NCI-H1694 treated with DMSO at 0.1 percent for 48 hours (cell line): Measurements from ENCODE around the gene RETREG2.

Source experiments
- DNase-seq: peaks from one replicate; lab custom pipeline; 2025; lab: John Stamatoyannopoulos, UW

RETREG2 gene

GRCh38 chr2:219177552-219178376, at the start of gene RETREG2:
Gene RETREG2, plus strand, starts transcription at chr2:219178275. Its CDS starts 78 bp downstream, at chr2:219178353.
- peak; percentile 77 for DNase-seq

GRCh38 chr2:219128396-219128795, 49.7 kb upstream of the RETREG2 start:
- no peak for DNase-seq

GRCh38 chr2:219129589-219129988, 48.5 kb upstream of the RETREG2 start:
- no peak for DNase-seq

- no peak for DNase-seq
Measured at GRCh38 chr2:219131327-219131726, 46.7 kb upstream of the RETREG2 start.

GRCh38 chr2:219131744-219132143, 46.3 kb upstream of the RETREG2 start:
- no peak for DNase-seq

GRCh38 chr2:219133976-219134375, 44.1 kb upstream of the RETREG2 start:
- no peak for DNase-seq

- DNase-seq, result no peak
Measured at GRCh38 chr2:219140722-219141121, 37.4 kb upstream of the RETREG2 start.

GRCh38 chr2:219142329-219142728, 35.7 kb upstream of the RETREG2 start:
- DNase-seq, result no peak

GRCh38 chr2:219149667-219150066, 28.4 kb upstream of the RETREG2 start:
- DNase-seq, result no peak

- peak; percentile 88 for DNase-seq
Measured at GRCh38 chr2:219155054-219155644, 22.9 kb upstream of the RETREG2 start.

GRCh38 chr2:219157396-219157795, 20.7 kb upstream of the RETREG2 start:
- DNase-seq, result no peak

- no peak for DNase-seq
Measured at GRCh38 chr2:219158025-219158424, 20.1 kb upstream of the RETREG2 start.

- DNase-seq, result no peak
Measured at GRCh38 chr2:219158586-219158985, 19.5 kb upstream of the RETREG2 start.

GRCh38 chr2:219159771-219160185, 18.3 kb upstream of the RETREG2 start:
- DNase-seq, result no peak

- DNase-seq, result peak; percentile 85
Measured at GRCh38 chr2:219160186-219161017, 17.7 kb upstream of the RETREG2 start, which contains the start of gene NHEJ1. Gene NHEJ1, minus strand, starts transcription at chr2:219160815. Its CDS starts 2,453 bp downstream, at chr2:219158362.

- DNase-seq, result no peak
Measured at GRCh38 chr2:219161097-219161496, 17.0 kb upstream of the RETREG2 start.

GRCh38 chr2:219163156-219163555, 14.9 kb upstream of the RETREG2 start:
- no peak for DNase-seq

GRCh38 chr2:219165058-219165911, 12.8 kb upstream of the RETREG2 start:
- DNase-seq, result no peak

GRCh38 chr2:219167997-219168396, 10.1 kb upstream of the RETREG2 start:
- no peak for DNase-seq

- DNase-seq, result no peak
Measured at GRCh38 chr2:219168526-219168925, 9.5 kb upstream of the RETREG2 start.

GRCh38 chr2:219168932-219169331, 9.1 kb upstream of the RETREG2 start:
- DNase-seq, result no peak
